HG02970 (cell line): ENCODE results near the gene CYTH1.

Experiments used
- ATAC-seq: cut with Tn5 transposase; IDR thresholded peaks from one replicate; pipeline ENCODE4 v1.9.1; 2021; ENCODE audit warnings: mild to moderate bottlenecking, moderate library complexity, moderate number of reproducible peaks; ENCODE audit not compliant: unreplicated experiment, low FRiP score

The CYTH1 gene

GRCh38 chr17:78696016-78696982, 85.8 kb downstream of the CYTH1 start:
- no peak for ATAC-seq

- ATAC-seq, result no peak
These were observed 87.1 kb downstream of the CYTH1 start for GRCh38 chr17:78694805-78695531.

- ATAC-seq, result no peak
These were observed 88.6 kb downstream of the CYTH1 start for GRCh38 chr17:78693346-78694083.

- ATAC-seq, result no peak
These were observed 89.5 kb downstream of the CYTH1 start for GRCh38 chr17:78692460-78693010.

- no peak for ATAC-seq
These were observed 93.0 kb downstream of the CYTH1 start for GRCh38 chr17:78689029-78689428.

- ATAC-seq, result no peak
These were observed 94.1 kb downstream of the CYTH1 start for GRCh38 chr17:78687944-78688343.

- ATAC-seq, result no peak
These were observed 94.9 kb downstream of the CYTH1 start for GRCh38 chr17:78687125-78687524.

- no peak for ATAC-seq
These were observed 98.0 kb downstream of the CYTH1 start for GRCh38 chr17:78684026-78684425.

GRCh38 chr17:78683408-78683961, 98.6 kb downstream of the CYTH1 start:
- no peak for ATAC-seq

- ATAC-seq, result no peak
These were observed 99.7 kb downstream of the CYTH1 start for GRCh38 chr17:78682363-78682762.

- ATAC-seq, result no peak
These were observed 101.6 kb downstream of the CYTH1 start for GRCh38 chr17:78680436-78680835.

- no peak for ATAC-seq
These were observed 102.3 kb downstream of the CYTH1 start for GRCh38 chr17:78679495-78680395.

- ATAC-seq, result no peak
These were observed 103.4 kb downstream of the CYTH1 start for GRCh38 chr17:78678711-78679110.

GRCh38 chr17:78678222-78678557, 103.9 kb downstream of the CYTH1 start:
- no peak for ATAC-seq

- ATAC-seq, result no peak
These were observed 104.5 kb downstream of the CYTH1 start for GRCh38 chr17:78677303-78678221.

GRCh38 chr17:78676412-78677302, 105.4 kb downstream of the CYTH1 start:
- no peak for ATAC-seq

- ATAC-seq, result no peak
These were observed 106.2 kb downstream of the CYTH1 start for GRCh38 chr17:78675836-78676235.

GRCh38 chr17:78675316-78675616, 106.8 kb downstream of the CYTH1 start:
- no peak for ATAC-seq
